Germinal center (tissue), 1 donor: Measurements from ENCODE around the gene ONECUT3.

Experiments
- DNase-seq: peaks from one replicate; pipeline ENCODE4 v3.0.0; 2012; ENCODE audit warnings: mixed read lengths, low spot score

ONECUT3 gene

DNA sequence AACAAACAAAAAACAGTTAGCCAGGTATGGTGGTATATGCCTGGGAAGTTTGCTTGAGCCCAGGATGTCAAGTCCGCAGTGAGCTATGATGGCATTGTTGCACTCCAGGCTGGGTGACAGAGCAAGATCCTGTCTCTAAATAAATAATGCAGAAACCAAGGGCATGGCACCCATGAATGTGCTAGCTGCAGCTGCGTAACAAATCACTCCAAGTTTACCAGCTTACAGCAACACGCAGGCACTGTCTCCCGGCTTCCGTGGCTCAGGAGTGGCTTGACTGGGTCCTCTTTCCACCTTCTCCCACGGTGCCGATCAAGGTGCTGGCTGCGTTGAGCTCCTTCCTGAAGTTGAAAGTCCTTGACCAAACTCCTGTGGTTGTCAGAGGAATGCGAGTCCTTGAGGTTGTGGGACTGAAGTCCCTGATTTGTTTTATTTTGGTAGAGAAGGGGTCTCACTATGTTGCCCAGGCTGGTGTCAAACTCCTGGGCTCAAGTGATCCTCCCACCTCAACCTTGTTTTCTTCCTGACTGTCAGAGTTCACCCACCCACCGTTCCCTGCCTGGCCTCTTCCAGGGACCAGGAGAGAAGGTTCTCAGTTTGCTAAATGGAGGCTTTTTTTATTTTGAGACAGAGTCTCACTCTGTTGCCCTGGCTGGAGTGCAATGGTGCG lies 13.2 kb upstream of the ONECUT3 start:
- no peak for DNase-seq

DNA sequence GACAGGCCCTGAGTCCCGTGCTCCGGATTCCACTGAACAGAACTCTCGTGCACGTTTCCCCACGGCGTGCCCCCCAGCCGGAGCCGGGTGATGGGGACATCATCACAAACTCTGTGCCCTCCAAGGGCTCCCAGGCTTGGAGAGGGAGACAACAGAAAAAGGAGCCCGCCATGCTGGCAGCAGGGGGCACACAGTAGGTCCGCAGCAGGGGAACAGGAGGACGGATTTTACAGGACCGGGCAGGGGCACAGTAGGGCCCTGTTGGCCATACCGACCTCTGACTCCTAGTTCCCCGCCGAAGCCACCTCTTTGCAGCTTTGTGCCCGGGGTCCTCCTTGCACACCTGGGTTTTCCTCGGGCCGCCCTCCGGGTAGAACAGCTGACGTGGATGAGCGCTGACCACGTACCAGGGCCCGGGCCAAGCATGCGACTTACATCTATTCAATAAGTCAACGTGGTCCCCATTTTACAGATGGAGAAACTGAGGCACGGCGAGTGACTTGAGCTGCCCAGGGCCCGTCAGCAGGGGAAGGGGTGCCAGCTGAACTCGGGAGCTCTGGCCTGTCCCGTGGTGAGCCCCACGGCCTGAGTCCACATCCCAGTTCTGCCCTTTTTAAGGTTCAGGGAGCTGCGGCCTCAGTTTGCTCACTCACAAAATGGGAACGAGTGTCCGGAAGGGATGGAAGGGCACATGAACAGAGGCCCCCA lies 10.2 kb upstream of the ONECUT3 start:
- DNase-seq: no peak

DNA sequence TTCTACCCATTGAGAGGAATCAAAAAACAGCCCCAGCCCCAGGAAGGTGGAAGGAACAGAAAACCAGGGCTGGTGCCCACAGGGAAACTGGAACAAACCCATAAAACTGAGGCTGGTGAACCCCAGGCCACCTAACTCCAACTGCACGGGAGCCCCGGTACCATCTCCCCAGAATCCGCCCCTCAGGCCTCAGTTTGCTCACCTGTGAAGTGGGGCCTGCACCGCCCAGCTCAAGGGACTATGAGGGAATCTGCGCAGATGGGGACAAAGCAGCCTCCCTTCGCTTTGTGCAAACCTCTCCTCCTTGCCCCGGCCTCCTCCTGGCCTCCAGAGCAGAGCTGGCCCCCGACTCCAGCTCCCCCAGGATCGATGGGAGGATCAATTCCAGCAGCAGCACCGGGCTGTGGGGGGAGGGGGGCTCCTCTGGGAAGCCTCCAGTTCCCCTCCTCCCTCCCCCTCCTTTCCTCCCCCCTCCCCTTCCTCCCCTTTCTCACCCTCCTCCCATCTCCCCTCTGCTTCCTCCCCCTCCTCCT lies 9.1 kb upstream of the ONECUT3 start:
- no peak for DNase-seq

GRCh38 chr19:1744822-1745563 lies 8.3 kb upstream of the ONECUT3 start:
- DNase-seq: no peak

GRCh38 chr19:1745589-1746031 lies 7.7 kb upstream of the ONECUT3 start:
- no peak for DNase-seq

DNA sequence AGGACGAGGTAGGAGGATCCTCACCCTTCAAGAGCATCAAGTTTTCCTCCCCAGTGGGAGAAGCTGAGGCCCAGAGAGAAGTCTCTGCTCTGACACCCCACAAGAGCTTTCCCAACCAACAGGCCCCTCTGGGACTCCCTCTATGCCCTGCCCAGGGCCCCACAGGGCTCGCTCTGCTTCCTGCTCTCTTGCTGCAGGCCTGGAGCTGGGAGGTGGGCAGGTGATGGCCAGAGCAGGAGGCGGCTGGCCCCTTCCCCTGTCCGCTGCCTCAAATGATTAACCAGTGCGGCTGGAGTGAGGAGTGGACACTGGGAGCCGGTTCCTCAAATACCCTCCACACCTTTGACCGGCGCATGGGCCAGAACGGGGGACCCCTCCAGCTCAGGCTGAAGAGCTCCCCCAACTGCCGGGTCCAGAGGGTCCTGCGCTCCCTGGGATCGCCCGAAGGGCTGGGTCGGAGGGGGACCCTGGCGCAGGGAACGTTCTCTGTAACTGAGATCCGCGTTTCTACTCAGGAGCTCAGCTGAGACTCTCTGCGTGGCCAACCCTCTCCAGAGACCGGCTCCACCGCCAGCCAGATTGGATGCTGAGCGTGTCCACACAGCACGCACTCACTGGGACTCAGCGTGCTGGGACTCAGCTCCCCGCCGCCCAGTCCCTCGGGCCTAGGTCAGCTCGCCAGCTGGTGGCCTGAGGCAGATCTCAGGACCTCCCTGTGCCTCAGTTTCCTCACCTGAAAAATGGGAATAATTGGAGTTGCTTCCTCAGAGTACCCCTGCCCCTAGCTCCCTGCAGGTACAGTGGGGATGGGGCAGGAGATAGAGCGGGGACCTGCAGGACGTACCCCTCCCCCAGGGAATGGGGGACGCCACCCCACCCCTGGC lies 6.7 kb upstream of the ONECUT3 start:
- DNase-seq: no peak

DNA sequence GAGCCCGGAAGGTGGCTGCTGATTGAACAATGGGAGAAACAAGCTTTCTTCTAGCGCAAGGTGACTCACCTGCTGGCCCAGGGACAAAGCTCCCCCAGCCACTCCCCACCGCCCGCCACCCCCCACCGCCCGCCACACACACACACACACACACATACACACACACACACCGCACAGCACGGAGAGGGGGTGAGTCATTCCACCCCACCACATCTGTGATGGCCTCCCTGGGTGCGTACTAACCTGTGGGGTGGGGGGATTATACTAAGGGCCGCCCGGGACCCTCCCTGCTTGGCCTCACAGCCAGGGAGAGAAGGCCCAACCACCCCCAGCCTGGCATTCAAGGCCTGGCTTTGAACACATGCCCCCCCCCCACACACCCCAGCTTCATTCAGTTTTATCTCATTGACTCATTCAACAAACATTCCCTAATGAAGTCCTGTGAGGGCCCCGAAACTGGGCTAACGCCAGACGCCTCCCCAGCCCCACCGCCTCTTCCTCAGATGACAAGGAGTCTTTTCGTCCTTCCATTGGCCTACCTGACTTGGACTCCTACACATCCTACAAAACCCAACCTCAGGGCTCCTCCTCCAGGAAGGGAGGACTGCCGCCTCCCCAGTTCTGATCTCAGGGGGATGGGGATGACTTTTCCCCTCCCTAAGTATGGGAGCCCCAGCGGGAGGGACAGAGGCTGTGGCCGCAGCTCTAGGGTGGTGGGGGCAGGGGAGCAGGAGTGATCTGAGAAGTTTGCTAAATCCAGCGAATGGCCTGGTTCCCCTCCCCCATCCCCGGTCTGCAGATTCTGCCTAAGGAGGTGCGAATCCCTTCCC lies 5.8 kb upstream of the ONECUT3 start:
- no peak for DNase-seq

- no peak for DNase-seq
Observed at GRCh38 chr19:1748115-1748872, 5.0 kb upstream of the ONECUT3 start.

DNA sequence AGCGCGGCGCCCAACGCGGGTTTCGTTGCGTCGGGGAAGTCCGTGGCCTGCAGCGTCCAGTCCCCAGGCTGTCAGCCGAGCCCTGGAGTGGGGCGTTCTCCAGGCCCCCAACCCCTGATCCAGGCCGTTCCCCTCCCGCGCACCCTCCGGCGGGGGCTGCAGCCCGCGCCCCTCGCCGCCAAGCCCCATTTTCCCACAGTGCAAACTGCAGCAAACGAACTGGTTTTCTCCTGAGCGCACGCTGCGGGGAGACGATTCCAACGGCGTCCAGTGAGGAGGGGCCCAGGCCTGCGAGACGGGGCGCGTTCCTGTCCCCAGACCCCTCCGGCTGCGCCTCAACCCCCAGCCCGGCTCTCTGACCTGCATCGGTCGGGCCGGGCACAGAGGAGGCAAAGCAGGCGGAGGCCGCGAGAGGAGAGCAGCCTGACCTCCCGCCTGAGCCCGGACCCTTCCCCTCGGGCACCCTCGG lies 4.4 kb upstream of the ONECUT3 start:
- no peak for DNase-seq

- DNase-seq: no peak
Observed at GRCh38 chr19:1749373-1750342, 3.6 kb upstream of the ONECUT3 start.

- no peak for DNase-seq
Observed at GRCh38 chr19:1750343-1751021, 2.8 kb upstream of the ONECUT3 start.

GRCh38 chr19:1751367-1752008 lies 1.8 kb upstream of the ONECUT3 start:
- DNase-seq: no peak

DNA sequence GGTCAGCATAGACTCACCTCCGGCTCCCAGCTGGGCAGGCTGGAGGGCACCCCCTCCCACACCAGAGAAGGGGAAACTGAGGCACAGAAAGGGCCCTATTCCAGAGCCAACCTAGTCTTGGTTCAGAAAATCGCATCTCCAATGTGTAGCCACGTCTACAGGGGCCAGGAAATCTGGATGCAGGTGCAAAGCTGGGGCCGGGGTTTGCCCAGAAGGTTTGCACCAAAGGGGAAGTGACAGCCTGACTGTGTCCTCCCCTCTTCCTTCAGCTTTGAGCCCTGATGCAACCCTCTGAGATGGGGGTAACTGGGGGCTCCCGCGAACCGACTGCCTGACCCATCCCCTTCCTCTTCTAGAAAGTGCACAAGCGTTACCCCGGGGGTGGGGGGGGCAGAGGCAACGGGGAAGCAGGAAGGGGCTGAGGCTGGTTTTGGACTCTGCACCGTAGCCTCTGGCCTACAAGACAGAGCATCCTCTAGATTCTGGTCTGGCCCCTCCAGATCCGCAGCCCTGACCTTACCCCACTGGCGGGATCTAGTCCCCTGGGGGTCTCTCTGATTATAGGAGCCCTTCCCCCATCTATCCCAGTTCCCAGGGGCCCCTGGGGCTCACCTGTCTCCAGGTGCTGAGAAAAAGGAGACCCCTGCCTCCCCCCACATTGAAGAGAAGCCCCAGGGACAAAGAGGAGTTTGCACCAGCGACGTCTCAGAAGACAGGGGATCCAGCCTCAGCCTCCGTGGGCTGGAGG lies 1.1 kb upstream of the ONECUT3 start:
- no peak for DNase-seq

DNA sequence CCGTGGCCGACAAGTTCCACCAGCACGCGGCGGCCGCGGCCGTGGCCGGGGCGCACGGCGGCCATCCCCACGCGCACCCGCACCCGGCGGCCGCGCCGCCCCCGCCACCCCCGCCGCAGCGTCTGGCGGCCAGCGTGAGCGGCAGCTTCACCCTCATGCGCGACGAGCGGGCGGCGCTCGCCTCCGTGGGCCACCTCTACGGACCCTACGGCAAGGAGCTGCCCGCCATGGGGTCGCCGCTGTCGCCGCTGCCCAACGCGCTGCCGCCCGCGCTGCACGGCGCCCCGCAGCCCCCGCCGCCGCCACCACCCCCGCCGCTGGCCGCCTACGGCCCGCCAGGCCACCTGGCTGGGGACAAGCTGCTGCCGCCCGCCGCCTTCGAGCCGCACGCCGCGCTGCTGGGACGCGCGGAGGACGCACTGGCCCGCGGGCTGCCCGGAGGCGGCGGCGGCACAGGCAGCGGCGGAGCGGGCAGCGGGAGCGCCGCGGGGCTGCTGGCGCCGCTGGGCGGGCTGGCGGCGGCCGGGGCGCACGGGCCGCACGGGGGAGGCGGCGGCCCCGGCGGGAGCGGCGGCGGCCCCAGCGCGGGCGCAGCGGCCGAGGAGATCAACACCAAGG lies 821 bp downstream of the ONECUT3 start:
- DNase-seq: no peak

DNA sequence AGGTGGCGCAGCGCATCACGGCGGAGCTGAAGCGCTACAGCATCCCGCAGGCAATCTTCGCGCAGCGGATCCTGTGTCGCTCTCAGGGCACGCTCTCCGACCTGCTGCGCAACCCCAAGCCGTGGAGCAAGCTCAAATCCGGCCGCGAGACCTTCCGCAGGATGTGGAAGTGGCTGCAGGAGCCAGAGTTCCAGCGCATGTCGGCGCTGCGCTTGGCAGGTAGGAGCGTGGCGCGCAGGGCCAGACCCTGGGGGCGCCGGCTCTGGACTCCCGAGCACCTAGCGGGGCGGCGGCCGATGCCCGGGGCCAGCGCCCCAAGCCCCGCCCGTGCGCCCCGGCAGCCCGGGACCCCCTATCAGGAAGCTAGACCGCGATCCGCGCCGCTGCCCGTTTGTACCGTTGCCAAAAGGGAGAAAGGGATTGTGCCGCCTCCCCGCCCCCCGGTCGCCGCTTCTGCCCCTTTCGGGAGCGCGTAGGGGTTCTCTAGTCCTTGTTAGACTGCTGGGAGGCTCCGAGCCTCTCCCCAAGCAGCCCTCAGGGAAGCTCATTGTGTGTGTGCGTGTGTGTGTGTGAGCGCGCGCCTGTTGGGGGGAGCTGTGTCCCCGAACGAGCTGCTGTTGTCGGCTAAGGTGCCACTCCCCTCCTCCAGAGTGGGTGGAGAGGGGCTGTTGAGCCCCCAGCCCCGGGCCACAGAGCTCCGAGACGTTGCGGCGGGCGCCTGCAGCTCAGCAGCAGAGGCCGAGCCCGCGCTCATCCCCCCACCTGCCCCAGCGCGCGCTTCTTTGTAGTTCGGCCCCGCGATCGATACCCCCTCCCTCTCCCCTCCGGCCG lies 1.5 kb downstream of the ONECUT3 start:
- no peak for DNase-seq
